Measurements from ENCODE around the gene KIRREL1. TPM values are rescaled to one million over a fixed set of nuclear protein-coding genes. Genes with fewer than 3 reads are reported as not detected.

The KIRREL1 gene
- total and polyA plus RNA-seq, 2 of the 8 experiments (the other 6 are each of a cell fraction or from before 2014, with no cell fraction given), result 14.2 to 39.0 TPM

GRCh38 chr1:158048371-158049067, 55.1 kb downstream of the KIRREL1 start:
- peaks cover 8% of the 10 kb centered on the region for H3K79me1 ChIP-seq (ENCODE audit: low read depth, low read length)
- no peaks in the 10 kb centered on the region for H3K27me3 ChIP-seq (replicated peaks in 1 of 4; ENCODE audit: control insufficient read depth in 3 of 4, extremely low read depth in 1 of 4, insufficient read depth in 3 of 4, low read length in 3 of 4)
- no peak overlapping the region for H3K4me2 ChIP-seq (ENCODE audit: insufficient read depth in 1 of 2, low read depth in 2 of 2, low read length in 2 of 2)
- H3K23me2 ChIP-seq (ENCODE audit: low read depth, low read length), result peaks cover 2% of the 10 kb centered on the region; the same call in 1 of the 2 replicates
- H3K79me2 ChIP-seq (ENCODE audit: control insufficient read depth in 1 of 2, insufficient read depth in 2 of 2, low read length in 2 of 2), result peaks cover 0 to 34% of the 10 kb centered on the region in 2 experiments; a peak in 1 of 4 replicates
- H2AK5ac ChIP-seq (ENCODE audit: low read depth, low read length), result no peak overlapping the region
- no peak overlapping the region for H3K4ac ChIP-seq (replicated peaks; ENCODE audit: insufficient read length, low read depth, low read length)
- H3K27ac ChIP-seq (ENCODE audit: low read depth, low read length), result no peak overlapping the region
- DNase-seq (ENCODE audit: low read depth in 1 of 2, low spot score in 2 of 2), result no peak
- H3K36me3 ChIP-seq (ENCODE audit: control insufficient read depth in 2 of 4, insufficient read depth in 4 of 4, low read length in 3 of 4), result no peaks in the 10 kb centered on the region; a peak in 1 of 8 replicates
- no peak overlapping the region for H2BK120ac ChIP-seq (replicated peaks; ENCODE audit: low read depth, low read length)
- TF ChIP-seq SP2 (IDR thresholded peaks at IDR 0.05; ENCODE audit: low read length) (no peak), CEBPB (IDR thresholded peaks at IDR 0.05; ENCODE audit: low read depth, low read length) (no peak), CREB1 (IDR thresholded peaks at IDR 0.05) (no peak), TAF1 (IDR thresholded peaks at IDR 0.05; ENCODE audit: low read depth, low read length) (no peak), KDM4A (IDR thresholded peaks at IDR 0.05; ENCODE audit: low read depth, low read length, severe bottlenecking) (no peak)
- H3K14ac ChIP-seq (ENCODE audit: insufficient read length), result no peak overlapping the region
- no peak overlapping the region for H4K5ac ChIP-seq (ENCODE audit: insufficient read length, low read depth, low read length)
- H4K20me1 ChIP-seq (replicated peaks in 1 of 2; ENCODE audit: control insufficient read depth in 1 of 2, insufficient read depth in 2 of 2, low read length in 2 of 2), result peaks cover 2 to 5% of the 10 kb centered on the region in 2 experiments
- ChIA-PET CTCF (ENCODE audit: partially characterized antibody) (interaction anchor here (1.1 to 49.0 kb wide), 6 partner anchors 11 to 70 kb away, joined by 3 to 1615 read pairs (median 6); partner anchors contain the start of gene KIRREL1), POLR2A (ENCODE audit: partially characterized antibody) (interaction anchor here (0.8 to 1.9 kb wide), 5 partner anchors 9 to 98 kb away, joined by 3 to 5 read pairs (median 3); no protein-coding TSS in a partner anchor)
- no peak overlapping the region for H4K91ac ChIP-seq (replicated peaks; ENCODE audit: insufficient read length, low read length)
- WGBS, 2 experiments (ENCODE audit: extremely low coverage in 1 of 2, insufficient coverage in 1 of 2, insufficient read length in 1 of 2, insufficient replicate concordance in 2 of 2, low coverage in 1 of 2, low lambda C conversion rate in 2 of 2, missing lambda C conversion rate in 1 of 2), result 93% methylated on average over 8 of the region's 8 CpGs; no CpG with 5 or more reads in 1 of the 2 experiments
- no peak overlapping the region for H3K4me3 ChIP-seq (ENCODE audit: extremely low read depth in 1 of 4, insufficient read depth in 2 of 4, low read depth in 3 of 4, low read length in 4 of 4)
- no peak overlapping the region for H2BK15ac ChIP-seq (ENCODE audit: low read length)
- no peak overlapping the region for H3K56ac ChIP-seq (replicated peaks; ENCODE audit: insufficient read length, low read depth, low read length)
- H2BK12ac ChIP-seq (ENCODE audit: low read depth, low read length), result no peak overlapping the region
- H4K8ac ChIP-seq (ENCODE audit: extremely low read depth, insufficient read depth, low read length), result no peak overlapping the region
- no peak overlapping the region for H2AFZ ChIP-seq (ENCODE audit: low read length)
- no peaks in the 10 kb centered on the region for H3K9me3 ChIP-seq (ENCODE audit: insufficient read depth in 2 of 2, low read depth in 1 of 2, low read length in 1 of 2)
- peaks cover 2 to 16% (median 8%) of the 10 kb centered on the region in 4 experiments; a peak in 6 of 7 replicates for H3K4me1 ChIP-seq (replicated peaks in 1 of 4; ENCODE audit: control insufficient read depth in 3 of 4, insufficient read depth in 4 of 4, low read length in 3 of 4)
- no peak overlapping the region for H3K18ac ChIP-seq (ENCODE audit: extremely low read depth, low read length)
- no peak for FAIRE-seq
- H2BK20ac ChIP-seq (ENCODE audit: low read length), result no peak overlapping the region
- no peak overlapping the region for H3K9ac ChIP-seq (replicated peaks in 1 of 4; ENCODE audit: extremely low read depth in 1 of 4, low read depth in 3 of 4, low read length in 3 of 4)
- H3K23ac ChIP-seq (ENCODE audit: insufficient read length), result no peak overlapping the region
- no peak overlapping the region for H2BK5ac ChIP-seq (ENCODE audit: low read depth, low read length)
